NCI-H2029 treated with DMSO at 0.1 percent for 48 hours (cell line): ENCODE results near the gene TRIP6.
"Not testable (repeated sequence)": the region's sequence is repeated elsewhere in the genome, so short reads cannot be mapped to it uniquely, and the experiment has no call there.

Experiments
- DNase-seq: peaks from one replicate; lab custom pipeline; 2025; lab: John Stamatoyannopoulos, UW

The TRIP6 gene

DNA sequence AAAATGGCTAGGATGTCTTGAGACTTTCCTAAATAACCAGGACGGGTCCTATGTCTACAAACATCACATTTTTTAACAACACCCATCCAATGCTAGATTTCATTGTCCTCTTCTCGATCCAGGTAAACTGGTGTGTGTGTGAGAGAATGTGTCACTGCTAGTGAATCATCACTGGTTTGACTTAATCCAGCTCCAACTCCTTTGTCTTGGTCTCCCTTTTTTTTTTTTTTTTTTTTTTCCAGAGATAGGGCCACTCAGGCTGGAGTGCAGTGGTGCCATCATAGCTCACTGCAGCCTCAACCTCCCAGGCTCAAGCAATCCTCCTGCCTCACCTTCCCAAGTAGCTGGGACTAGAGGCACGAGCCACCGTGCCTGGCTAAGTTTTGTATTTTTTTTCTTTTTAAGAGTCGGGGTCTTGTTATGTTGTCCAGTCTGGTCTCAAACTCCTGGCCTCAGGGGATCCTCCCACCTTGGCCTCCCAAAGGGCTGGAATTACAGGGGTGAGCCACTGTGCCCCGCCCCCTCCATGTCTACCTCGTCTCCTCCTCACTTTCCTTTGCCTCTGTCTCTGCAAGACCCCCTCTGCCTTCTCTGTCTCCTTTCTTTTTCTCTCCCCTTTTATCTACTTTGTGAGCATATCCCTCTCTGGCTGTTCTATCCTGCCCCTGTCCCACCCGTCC lies 24.5 kb downstream of the TRIP6 start:
- no peak for DNase-seq

GRCh38 chr7:100892364-100893317 lies 25.5 kb downstream of the TRIP6 start:
- no peak for DNase-seq

DNA sequence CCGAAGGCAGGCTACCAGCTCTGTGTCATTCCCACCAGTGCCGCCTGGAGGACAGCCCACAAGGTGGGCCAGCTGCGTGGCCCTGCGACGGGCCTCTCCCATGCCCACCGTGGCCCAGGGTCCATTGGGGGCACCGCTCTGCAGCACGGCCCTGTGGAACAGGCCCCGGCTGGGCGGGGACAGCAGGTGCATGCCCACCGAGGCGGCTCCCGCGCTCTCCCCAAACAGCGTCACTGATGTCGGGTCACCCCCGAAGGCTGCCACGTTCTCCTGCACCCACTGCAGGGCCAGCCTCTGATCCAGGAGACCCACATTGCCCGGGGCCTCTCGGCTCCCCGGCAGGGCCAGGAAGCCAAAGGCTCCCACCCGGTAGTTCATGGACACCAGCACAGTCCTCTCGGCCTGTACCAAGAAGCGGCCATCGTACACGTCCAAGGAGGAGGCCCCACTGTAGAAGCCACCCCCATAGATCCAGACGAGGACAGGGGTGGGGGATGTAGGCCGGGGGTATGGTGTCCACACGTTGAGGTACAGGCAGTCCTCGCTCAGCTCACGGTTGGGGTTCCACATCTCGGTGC lies 26.2 kb downstream of the TRIP6 start:
- no peak for DNase-seq

- no peak for DNase-seq
These were observed 26.9 kb downstream of the TRIP6 start for GRCh38 chr7:100893910-100894721.

GRCh38 chr7:100894860-100895700 lies 27.9 kb downstream of the TRIP6 start:
- no peak for DNase-seq

- DNase-seq: no peak
These were observed 28.4 kb downstream of the TRIP6 start, which contains the start of gene ACHE for GRCh38 chr7:100895701-100895955. ACHE (minus strand) TSS chr7:100895888; CDS start chr7:100894232, 1,656 bp downstream.

DNA sequence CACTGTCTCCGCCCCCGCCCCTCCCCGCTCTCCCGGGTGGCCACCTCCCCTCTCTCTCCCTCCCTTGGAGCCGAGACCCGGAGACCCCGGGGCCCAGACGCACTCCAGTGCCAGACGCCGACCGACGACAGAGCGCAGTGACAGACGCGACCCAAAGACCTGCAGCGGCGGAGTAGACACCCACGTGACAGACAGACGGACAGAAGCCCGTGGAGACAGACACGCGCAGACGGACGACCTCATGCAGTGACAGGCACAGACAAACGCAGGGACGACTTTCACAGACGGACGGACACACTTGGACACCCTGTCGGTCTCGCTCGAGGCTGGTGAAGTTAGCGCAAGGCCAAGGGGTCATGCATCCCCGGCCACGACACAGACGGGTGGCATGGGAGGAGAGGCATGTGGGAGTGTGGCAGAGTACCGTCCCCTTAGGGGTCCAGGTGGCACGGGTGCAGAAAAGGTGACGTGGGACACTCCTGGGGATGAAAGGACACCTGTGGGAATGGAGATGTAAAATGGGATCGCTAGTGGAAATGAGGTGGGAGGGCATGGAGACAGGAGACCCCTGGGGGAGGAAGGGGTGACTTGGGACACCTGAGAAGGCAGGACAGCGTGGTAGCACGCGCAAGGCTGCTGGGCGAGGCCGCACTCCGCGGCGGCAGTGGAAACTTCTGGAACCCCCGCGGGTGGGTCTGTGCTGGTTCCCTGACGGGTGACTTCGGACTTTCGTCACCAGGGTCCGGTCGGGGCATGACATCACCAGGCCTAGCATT lies 29.0 kb downstream of the TRIP6 start:
- no peak for DNase-seq

DNA sequence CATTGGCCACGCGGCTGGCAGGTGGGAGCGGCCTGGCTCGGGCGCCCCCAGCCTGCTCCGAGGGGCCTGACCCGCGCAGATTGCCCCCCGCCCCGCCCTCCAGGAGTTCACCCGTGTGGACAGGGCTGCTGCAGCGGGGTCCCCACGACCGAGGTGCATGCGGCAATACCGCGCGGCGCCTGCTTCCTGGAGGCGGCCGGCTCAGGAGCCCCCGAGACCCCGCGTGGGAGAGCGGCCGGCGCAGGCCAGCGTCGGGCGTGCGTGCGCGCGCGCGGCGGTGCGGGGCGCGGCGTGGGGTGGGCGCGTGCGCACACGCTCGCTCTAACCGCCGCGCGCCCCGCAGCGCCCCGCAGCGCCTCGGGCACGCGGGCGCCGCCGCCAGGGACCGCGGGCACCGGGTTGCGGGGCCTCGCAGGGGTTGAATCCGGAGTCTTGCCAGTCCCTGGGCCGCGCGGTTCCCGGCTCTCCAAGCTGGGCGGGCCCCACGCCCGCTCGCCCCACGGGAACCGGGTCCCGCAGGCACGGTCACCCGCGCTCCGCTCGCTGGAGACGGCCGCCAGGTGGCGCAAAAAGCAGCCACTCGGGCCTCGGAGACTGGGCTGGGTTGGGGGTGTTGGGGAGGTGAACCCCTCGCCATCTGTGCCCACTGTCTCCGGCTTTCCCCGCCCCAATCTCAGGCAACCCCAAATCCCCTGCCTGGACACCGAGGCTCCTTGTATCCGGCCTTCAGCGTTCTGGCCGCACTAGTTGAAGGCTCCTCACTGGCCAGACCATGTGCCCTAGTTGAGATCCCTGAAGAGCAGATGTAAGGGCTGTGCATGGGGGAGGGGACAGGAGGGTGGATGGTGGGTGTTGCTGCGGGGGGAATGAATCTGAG lies 29.8 kb downstream of the TRIP6 start:
- DNase-seq: no peak

GRCh38 chr7:100897772-100898454 lies 30.7 kb downstream of the TRIP6 start:
- no peak for DNase-seq

- no peak for DNase-seq
These were observed 32.2 kb downstream of the TRIP6 start for GRCh38 chr7:100899432-100899831.

DNA sequence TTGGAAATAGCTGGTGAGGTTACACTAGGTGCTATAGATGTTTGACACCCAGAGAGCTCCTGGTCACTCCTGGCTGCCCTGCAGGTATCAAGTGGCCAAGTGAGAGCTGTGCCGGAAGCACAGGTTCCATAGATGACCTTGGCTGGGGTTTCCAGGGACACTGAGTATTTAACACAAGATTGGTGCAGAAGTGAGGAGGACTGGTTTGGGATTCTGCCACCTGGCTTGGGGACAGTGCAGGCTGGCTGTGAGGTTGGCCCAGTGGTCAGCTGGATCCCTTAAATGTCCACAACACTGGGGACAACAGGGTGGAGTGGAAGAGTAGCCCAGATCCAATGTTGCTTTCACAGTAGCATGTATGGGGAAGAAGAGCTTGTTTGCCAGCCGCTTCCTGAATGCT lies 33.8 kb downstream of the TRIP6 start:
- no peak for DNase-seq

- DNase-seq: no peak
These were observed 34.7 kb downstream of the TRIP6 start for GRCh38 chr7:100901921-100902332.

- DNase-seq: no peak
These were observed 35.5 kb downstream of the TRIP6 start for GRCh38 chr7:100902638-100903037.

DNA sequence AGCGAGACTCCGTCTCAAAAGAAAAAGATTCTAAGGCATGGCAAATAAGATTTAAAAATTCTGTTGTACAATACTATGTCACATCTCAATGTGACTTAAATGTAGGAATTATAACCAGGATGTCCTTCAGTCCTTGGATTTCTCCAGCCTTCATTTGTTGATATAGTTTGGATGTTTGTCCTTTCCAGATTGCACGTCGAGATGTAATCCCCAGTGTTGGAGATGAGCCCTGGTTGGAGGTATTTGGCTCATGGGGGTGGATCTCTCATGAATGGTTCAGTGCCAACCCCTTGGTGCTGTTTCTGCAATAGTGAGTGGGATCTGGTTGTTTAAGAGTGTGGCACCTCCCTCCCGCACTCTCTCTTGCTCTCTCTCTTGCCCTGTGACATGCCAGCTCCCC lies 41.3 kb downstream of the TRIP6 start:
- no peak for DNase-seq

GRCh38 chr7:100910443-100910842 lies 43.3 kb downstream of the TRIP6 start:
- DNase-seq: not testable (repeated sequence)

DNA sequence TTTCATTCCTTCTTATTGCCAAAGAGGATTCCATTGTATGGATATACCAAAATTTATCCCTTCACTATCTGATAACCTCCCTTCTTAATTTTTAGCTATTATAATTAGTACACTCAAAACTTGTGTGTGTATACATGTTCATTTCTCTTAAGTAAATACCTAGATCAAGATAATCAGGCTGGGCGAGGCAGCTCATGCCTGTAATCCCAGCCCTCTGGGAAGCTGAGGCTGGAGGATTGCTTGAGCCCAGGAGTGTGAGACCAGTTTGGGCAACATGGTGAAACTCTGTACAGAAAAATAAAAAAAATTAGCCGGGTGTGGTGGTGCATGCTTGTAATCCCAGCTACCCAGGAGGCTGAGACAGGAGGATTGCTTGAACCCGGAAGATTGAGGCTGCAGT lies 44.3 kb downstream of the TRIP6 start:
- no peak for DNase-seq

DNA sequence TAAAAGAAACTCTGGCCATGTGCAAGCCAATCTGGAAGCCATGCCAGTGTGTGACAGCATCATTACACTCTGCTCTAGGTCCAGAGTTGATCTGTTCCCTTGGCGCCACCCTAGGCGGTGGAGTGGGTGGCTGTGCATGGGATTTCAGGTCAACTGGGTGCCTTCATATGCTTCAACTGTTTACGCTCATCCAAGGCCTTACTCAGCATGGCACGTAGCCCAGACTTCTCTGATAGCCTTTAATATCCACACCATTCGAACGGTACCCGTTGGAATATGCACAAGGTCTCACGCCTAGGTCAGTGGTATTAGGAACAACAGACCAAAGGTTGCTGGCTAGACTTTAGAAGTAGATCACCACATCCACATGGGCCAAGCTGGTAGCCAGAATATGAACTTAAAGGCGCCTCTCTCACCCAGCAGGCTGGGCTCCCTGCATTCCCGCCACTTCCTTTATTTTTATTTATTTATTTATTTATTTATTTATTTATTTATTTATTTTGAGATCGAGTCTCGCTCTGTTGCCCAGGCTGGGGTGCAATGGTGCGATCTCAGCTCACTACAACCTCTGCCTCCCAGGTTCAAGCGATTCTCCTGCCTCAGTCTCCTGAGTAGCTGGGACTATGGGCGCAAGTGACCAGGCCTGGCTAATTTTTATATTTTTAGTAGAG lies 47.2 kb downstream of the TRIP6 start:
- DNase-seq: no peak

DNA sequence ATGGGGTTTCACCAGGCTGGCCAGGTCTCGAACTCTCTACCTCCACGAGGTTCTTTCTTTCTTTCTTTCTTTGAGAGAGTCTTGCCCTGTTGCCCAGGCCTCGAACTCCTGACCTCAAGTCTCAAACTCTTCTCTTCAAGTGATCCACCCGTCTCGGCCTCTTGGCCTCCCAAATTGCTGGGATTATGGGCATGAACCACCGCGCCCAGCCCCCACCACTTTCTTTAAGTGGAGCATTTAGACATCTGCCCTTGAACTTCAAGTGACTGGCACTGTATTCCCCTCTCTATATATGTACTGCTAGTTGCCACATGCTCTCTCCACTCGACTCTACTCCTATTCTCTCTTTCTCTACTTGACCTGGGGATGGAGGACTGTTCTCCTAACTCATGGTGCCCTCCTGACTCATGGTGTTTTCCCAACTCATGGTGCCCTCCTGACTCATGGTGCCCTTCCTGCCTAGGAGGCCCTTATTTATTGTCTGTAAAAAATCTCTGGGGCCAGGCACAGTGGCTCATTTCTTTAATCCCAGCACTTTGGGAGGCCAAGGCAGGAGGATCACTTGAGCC lies 47.8 kb downstream of the TRIP6 start:
- DNase-seq: no peak
